HEK293 (cell line): Measurements from ENCODE around the gene S100A7.

Source experiments
- CTCF ChIP-seq: fragments of 450-650 bp; formaldehyde crosslinking; IDR thresholded peaks from 2 replicates; pipeline ENCODE4 v1.5.1; 2016; ENCODE audit warnings: missing biosample characterization, missing genetic modification characterization
- HIC1 ChIP-seq: fragments of 450-650 bp; formaldehyde crosslinking; IDR thresholded peaks from 2 replicates; pipeline ENCODE4 v1.5.1; 2016; ENCODE audit warnings: missing biosample characterization, missing genetic modification characterization
- RBAK ChIP-seq: fragments of 450-650 bp; formaldehyde crosslinking; IDR thresholded peaks from 2 replicates; pipeline ENCODE4 v1.5.1; 2016; ENCODE audit warnings: missing biosample characterization, missing genetic modification characterization
- TRIM28 ChIP-seq: IDR thresholded peaks from 2 replicates; pipeline ENCODE4 v1.6.1; 2011; ENCODE audit warnings: low read length, control low read depth, borderline replicate concordance
- ZBTB11 ChIP-seq: fragments of 450-650 bp; formaldehyde crosslinking; conservative IDR thresholded peaks from 2 replicates; pipeline ENCODE4 v1.5.1; 2016; ENCODE audit warnings: low read depth, missing biosample characterization, missing genetic modification characterization
- ZBTB44 ChIP-seq: fragments of 450-650 bp; IDR thresholded peaks from 2 replicates; pipeline ENCODE4 v1.5.1; 2018; ENCODE audit warnings: missing biosample characterization, mild to moderate bottlenecking, missing genetic modification characterization
- ZFP37 ChIP-seq: fragments of 450-650 bp; formaldehyde crosslinking; IDR thresholded peaks from 2 replicates; pipeline ENCODE4 v1.5.1; 2016; ENCODE audit warnings: missing biosample characterization, missing genetic modification characterization

GRCh38 chr1:153426809-153427208 lies 33.6 kb downstream of the S100A7 start:
- TF ChIP-seq ZFP37 (tag by site-specific recombination) (no peak), CTCF (tag by site-specific recombination) (no peak), HIC1 (tag by site-specific recombination) (no peak), RBAK (tag by site-specific recombination) (no peak), TRIM28 (no peak), ZBTB44 (tag by site-specific recombination) (no peak), ZBTB11 (tag by site-specific recombination) (no peak)
